Esophagus muscularis mucosa (tissue), 4 donors: ENCODE data around the gene MRPL9.

Experiments used
- CTCF ChIP-seq, 3 experiments: fragments of 200-600 bp in 2 of 3; fragments of 450-650 bp in 1 of 3; sonication (generic) in 2 of 3; IDR thresholded peaks; one replicate each; pipeline ENCODE4 v1.5.1; 2017 to 2019; ENCODE audit warnings: antibody characterized with exemption in 3 of 3, mild to moderate bottlenecking in 2 of 3, moderate library complexity in 1 of 3
- EP300 ChIP-seq: sonication (generic); formaldehyde crosslinking; IDR thresholded peaks from one replicate; pipeline ENCODE4 v1.6.1; 2017; ENCODE audit warnings: antibody characterized with exemption
- POLR2A ChIP-seq: fragments of 450-650 bp; IDR thresholded peaks from one replicate; pipeline ENCODE4 v1.6.1; 2017; ENCODE audit warnings: antibody characterized with exemption, moderate library complexity, mild to moderate bottlenecking, low read depth
- POLR2AphosphoS5 ChIP-seq, 2 donors: sonication (generic); formaldehyde crosslinking; IDR thresholded peaks; one replicate each; pipeline ENCODE4 v1.6.1; 2017; ENCODE audit warnings: antibody characterized with exemption in 2 of 2

- TF ChIP-seq CTCF (IDR thresholded peaks at IDR 0.05) (no peak), POLR2A (no peak), POLR2AphosphoS5 (IDR thresholded peaks at IDR 0.05) (no peak), EP300 (no peak)
Observed at GRCh38 chr1:151737479-151737878, 25.8 kb downstream of the MRPL9 start.
